Uterus (tissue), 4 donors: ENCODE results near the gene PHF14. TPM values are rescaled to one million over a fixed set of nuclear protein-coding genes. Genes with fewer than 3 reads are reported as not detected.

Experiments
- DNase-seq, 2 donors: peaks; one replicate each; pipeline ENCODE4 v3.0.0-alpha.2; 2019 to 2020
- H3K27ac ChIP-seq, 2 donors: fragments of 200-600 bp; sonication (generic); 1 replicate in 1 of 2; 2 replicates in 1 of 2; pipeline ENCODE4 v1.5.1; 2016 to 2018
- H3K27me3 ChIP-seq, 2 donors: fragments of 200-600 bp; sonication (generic); one replicate each; pipeline ENCODE4 v1.5.1; 2018 to 2019; ENCODE audit warnings: control low read depth in 1 of 2
- H3K36me3 ChIP-seq, 2 donors: fragments of 200-600 bp; sonication (generic); one replicate each; pipeline ENCODE4 v1.5.1; 2019; ENCODE audit warnings: control low read depth in 1 of 2
- H3K4me1 ChIP-seq, 2 donors: fragments of 200-600 bp; sonication (generic); one replicate each; pipeline ENCODE4 v1.5.1; 2018 to 2019; ENCODE audit warnings: control low read depth in 1 of 2
- H3K4me3 ChIP-seq, 2 donors: fragments of 200-600 bp; sonication (generic); 1 replicate in 1 of 2; 2 replicates in 1 of 2; pipeline ENCODE4 v1.5.1; 2018 to 2019; ENCODE audit warnings: mild to moderate bottlenecking in 1 of 2
- H3K9me3 ChIP-seq, 2 donors: fragments of 200-600 bp; sonication (generic); one replicate each; pipeline ENCODE4 v1.5.1; 2019; ENCODE audit warnings: control low read depth in 1 of 2
- POLR2A ChIP-seq, 2 donors: fragments of 450-650 bp; IDR thresholded peaks; one replicate each; pipeline ENCODE4 v1.6.1; 2016; ENCODE audit warnings: antibody characterized with exemption in 2 of 2, mild to moderate bottlenecking in 1 of 2, moderate library complexity in 1 of 2
- intact Hi-C: fragments of 100-400 bp; cut with DNase I; formaldehyde crosslinking; loops from one replicate; pipeline ENCODE4 v1.15.1; 2023; ENCODE audit warnings: low total_unique reads
- total RNA-seq, 4 donors: library from RNA; depleted of rRNA in 3 of 4; stranded (reverse); fragments of >200 nt in 3 of 4; gene quantifications; one replicate each; pipeline versions ENCODE4 v1.1.0 to v1.2.4, GENCODE V29; 2014 to 2023
- TF ChIP-seq, protein P1 (sequence below), 4 experiments: fragments of 200-600 bp in 2 of 4; fragments of 450-650 bp in 2 of 4; sonication (generic) in 2 of 4; IDR thresholded peaks; one replicate each; pipeline ENCODE4 v1.5.1; 2016 to 2019; ENCODE audit warnings: antibody characterized with exemption in 4 of 4, mild to moderate bottlenecking in 2 of 4, moderate library complexity in 1 of 4
- donor health status: DM: yes; HTN: yes; CAD: no.

PHF14 gene
- total RNA-seq, 4 donors from 2014 or later, result 34.1 to 161 (median 52.5) TPM

GRCh38 chr7:11128498-11128897, 154.8 kb downstream of the PHF14 start:
- TF ChIP-seq, protein P1, sequence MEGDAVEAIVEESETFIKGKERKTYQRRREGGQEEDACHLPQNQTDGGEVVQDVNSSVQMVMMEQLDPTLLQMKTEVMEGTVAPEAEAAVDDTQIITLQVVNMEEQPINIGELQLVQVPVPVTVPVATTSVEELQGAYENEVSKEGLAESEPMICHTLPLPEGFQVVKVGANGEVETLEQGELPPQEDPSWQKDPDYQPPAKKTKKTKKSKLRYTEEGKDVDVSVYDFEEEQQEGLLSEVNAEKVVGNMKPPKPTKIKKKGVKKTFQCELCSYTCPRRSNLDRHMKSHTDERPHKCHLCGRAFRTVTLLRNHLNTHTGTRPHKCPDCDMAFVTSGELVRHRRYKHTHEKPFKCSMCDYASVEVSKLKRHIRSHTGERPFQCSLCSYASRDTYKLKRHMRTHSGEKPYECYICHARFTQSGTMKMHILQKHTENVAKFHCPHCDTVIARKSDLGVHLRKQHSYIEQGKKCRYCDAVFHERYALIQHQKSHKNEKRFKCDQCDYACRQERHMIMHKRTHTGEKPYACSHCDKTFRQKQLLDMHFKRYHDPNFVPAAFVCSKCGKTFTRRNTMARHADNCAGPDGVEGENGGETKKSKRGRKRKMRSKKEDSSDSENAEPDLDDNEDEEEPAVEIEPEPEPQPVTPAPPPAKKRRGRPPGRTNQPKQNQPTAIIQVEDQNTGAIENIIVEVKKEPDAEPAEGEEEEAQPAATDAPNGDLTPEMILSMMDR (IDR thresholded peaks at IDR 0.05), result no peak
- TF ChIP-seq POLR2A (IDR thresholded peaks at IDR 0.05), result no peak
- intact Hi-C loops, result no loop called here

GRCh38 chr7:11130012-11130411, 156.3 kb downstream of the PHF14 start:
- no peaks in the 10 kb centered on the region for H3K9me3 ChIP-seq
- DNase-seq, result no peak
- no peak overlapping the region for H3K27ac ChIP-seq
- no peak overlapping the region for H3K4me3 ChIP-seq
- TF ChIP-seq POLR2A (IDR thresholded peaks at IDR 0.05), result no peak
- TF ChIP-seq, protein P1 (IDR thresholded peaks at IDR 0.05), result no peak
- H3K4me1 ChIP-seq, result no peaks in the 10 kb centered on the region
- H3K36me3 ChIP-seq, result no peaks in the 10 kb centered on the region
- intact Hi-C loops, result no loop called here
- H3K27me3 ChIP-seq, result no peaks in the 10 kb centered on the region

More at GRCh38 chr7:11128498-11128897, 154.8 kb downstream of the PHF14 start:
- no peak for DNase-seq
- H3K9me3 ChIP-seq, result no peaks in the 10 kb centered on the region
- H3K4me3 ChIP-seq, result no peak overlapping the region
- no peaks in the 10 kb centered on the region for H3K36me3 ChIP-seq
- H3K27ac ChIP-seq, result no peak overlapping the region
- no peaks in the 10 kb centered on the region for H3K4me1 ChIP-seq
- H3K27me3 ChIP-seq, result no peaks in the 10 kb centered on the region

- no peak for TF ChIP-seq POLR2A (IDR thresholded peaks at IDR 0.05)
- TF ChIP-seq, protein P1 (IDR thresholded peaks at IDR 0.05), result no peak
- H3K27me3 ChIP-seq, result no peaks in the 10 kb centered on the region
- intact Hi-C loops, result no loop called here
- H3K9me3 ChIP-seq, result no peaks in the 10 kb centered on the region
- H3K27ac ChIP-seq, result no peak overlapping the region
- no peaks in the 10 kb centered on the region for H3K4me1 ChIP-seq
- DNase-seq, result no peak
- H3K36me3 ChIP-seq, result no peaks in the 10 kb centered on the region
- no peak overlapping the region for H3K4me3 ChIP-seq
These were observed 156.9 kb downstream of the PHF14 start for GRCh38 chr7:11130601-11131000.

DNA sequence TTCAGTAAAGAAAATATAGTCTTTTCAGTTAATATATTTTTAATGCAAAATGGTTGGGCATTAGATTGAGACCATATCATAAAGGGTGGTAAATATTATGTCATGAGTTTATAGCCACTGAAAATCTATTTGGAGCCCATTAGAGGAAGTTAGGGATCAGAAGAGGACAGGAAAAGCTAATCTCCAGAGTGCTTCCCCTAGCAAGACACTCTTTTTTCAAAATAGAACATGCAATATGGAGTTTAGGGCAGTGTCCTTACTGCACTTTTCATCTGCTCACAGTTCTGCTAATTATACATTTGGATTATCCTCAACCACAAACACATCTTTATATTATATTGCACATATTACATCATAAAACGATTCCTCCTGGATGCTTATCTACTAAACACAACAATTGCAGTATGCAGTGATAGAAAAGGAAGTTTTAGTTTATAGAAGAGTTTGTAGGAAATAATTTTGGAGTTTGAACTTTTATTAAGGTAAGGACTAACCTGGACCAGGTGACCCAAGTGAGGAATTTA, 159.8 kb downstream of the PHF14 start:
- intact Hi-C loops, result no loop called here
- DNase-seq, result no peak
- Histone ChIP-seq H3K9me3 (no peaks in the 10 kb centered on the region), H3K36me3 (no peaks in the 10 kb centered on the region), H3K27ac (no peak overlapping the region), H3K4me3 (no peak overlapping the region), H3K4me1 (no peaks in the 10 kb centered on the region), H3K27me3 (no peaks in the 10 kb centered on the region)
- TF ChIP-seq POLR2A (IDR thresholded peaks at IDR 0.05), result no peak
- TF ChIP-seq, protein P1 (IDR thresholded peaks at IDR 0.05), result no peak

GRCh38 chr7:11135573-11135972, 161.9 kb downstream of the PHF14 start:
- no peaks in the 10 kb centered on the region for H3K36me3 ChIP-seq
- H3K27me3 ChIP-seq, result no peaks in the 10 kb centered on the region
- DNase-seq, result no peak
- TF ChIP-seq, protein P1 (IDR thresholded peaks at IDR 0.05), result no peak
- TF ChIP-seq POLR2A (IDR thresholded peaks at IDR 0.05), result no peak
- H3K4me1 ChIP-seq, result no peaks in the 10 kb centered on the region
- intact Hi-C loops, result no loop called here
- H3K9me3 ChIP-seq, result no peaks in the 10 kb centered on the region
- H3K27ac ChIP-seq, result no peak overlapping the region
- no peak overlapping the region for H3K4me3 ChIP-seq
